Gastrocnemius medialis (tissue), 4 donors: ENCODE data around the gene RPRD1B.

Experiments
- POLR2A ChIP-seq, 2 donors: fragments of 450-650 bp; IDR thresholded peaks; one replicate each; pipeline ENCODE4 v1.6.1; 2017; ENCODE audit warnings: antibody characterized with exemption in 2 of 2, mild to moderate bottlenecking in 2 of 2, moderate library complexity in 2 of 2
- TF ChIP-seq, protein P1 (sequence below), 5 experiments: fragments of 450-650 bp in 3 of 5; fragments of 200-600 bp in 2 of 5; sonication (generic) in 2 of 5; IDR thresholded peaks in 4 of 5; conservative IDR thresholded peaks in 1 of 5; 1 replicate in 4 of 5; 2 replicates in 1 of 5; pipeline ENCODE4 v1.5.1; 2016 to 2019; ENCODE audit warnings: antibody characterized with exemption in 5 of 5, mild to moderate bottlenecking in 3 of 5, moderate library complexity in 3 of 5

GRCh38 chr20:38055294-38055693 is 21.7 kb downstream of the RPRD1B start:
- TF ChIP-seq, protein P1, sequence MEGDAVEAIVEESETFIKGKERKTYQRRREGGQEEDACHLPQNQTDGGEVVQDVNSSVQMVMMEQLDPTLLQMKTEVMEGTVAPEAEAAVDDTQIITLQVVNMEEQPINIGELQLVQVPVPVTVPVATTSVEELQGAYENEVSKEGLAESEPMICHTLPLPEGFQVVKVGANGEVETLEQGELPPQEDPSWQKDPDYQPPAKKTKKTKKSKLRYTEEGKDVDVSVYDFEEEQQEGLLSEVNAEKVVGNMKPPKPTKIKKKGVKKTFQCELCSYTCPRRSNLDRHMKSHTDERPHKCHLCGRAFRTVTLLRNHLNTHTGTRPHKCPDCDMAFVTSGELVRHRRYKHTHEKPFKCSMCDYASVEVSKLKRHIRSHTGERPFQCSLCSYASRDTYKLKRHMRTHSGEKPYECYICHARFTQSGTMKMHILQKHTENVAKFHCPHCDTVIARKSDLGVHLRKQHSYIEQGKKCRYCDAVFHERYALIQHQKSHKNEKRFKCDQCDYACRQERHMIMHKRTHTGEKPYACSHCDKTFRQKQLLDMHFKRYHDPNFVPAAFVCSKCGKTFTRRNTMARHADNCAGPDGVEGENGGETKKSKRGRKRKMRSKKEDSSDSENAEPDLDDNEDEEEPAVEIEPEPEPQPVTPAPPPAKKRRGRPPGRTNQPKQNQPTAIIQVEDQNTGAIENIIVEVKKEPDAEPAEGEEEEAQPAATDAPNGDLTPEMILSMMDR (IDR thresholded peaks at IDR 0.05 in 4 of 5, conservative IDR thresholded peaks at IDR 0.05 in 1 of 5): no peak
- TF ChIP-seq POLR2A (IDR thresholded peaks at IDR 0.05): no peak
